Anterior cingulate cortex (tissue), 58 donors: ENCODE data around the gene ITPK1.

Experiments used
- DNase-seq, 58 donors: peaks; one replicate each; lab custom pipeline; 2025; lab: John Stamatoyannopoulos, UW

The ITPK1 gene

GRCh38 chr14:93003945-93004698 lies 111.6 kb downstream of the ITPK1 start:
- DNase-seq, result peak in 4 of 58 donors; percentile 17 to 38 (median 26)

GRCh38 chr14:93002851-93003298 lies 112.8 kb downstream of the ITPK1 start:
- DNase-seq, result no peak

GRCh38 chr14:93002049-93002448 lies 113.7 kb downstream of the ITPK1 start:
- no peak for DNase-seq

GRCh38 chr14:92998946-92999345 lies 116.8 kb downstream of the ITPK1 start:
- no peak for DNase-seq

GRCh38 chr14:92997343-92998061 lies 118.2 kb downstream of the ITPK1 start:
- DNase-seq, result peak in 1 of 58 donors; percentile 22

GRCh38 chr14:92995620-92996019 lies 120.1 kb downstream of the ITPK1 start:
- no peak for DNase-seq

- no peak for DNase-seq
Measured at GRCh38 chr14:92994942-92995341, 120.8 kb downstream of the ITPK1 start.

- no peak for DNase-seq
Measured at GRCh38 chr14:92994131-92994676, 121.5 kb downstream of the ITPK1 start.

- no peak for DNase-seq
Measured at GRCh38 chr14:92993302-92993701, 122.4 kb downstream of the ITPK1 start.

- no peak for DNase-seq
Measured at GRCh38 chr14:92991536-92991935, 124.2 kb downstream of the ITPK1 start.

- DNase-seq, result peak in 3 of 58 donors; percentile 21 to 31 (median 25)
Measured at GRCh38 chr14:92990456-92991430, 125.0 kb downstream of the ITPK1 start.

GRCh38 chr14:92988786-92989755 lies 126.7 kb downstream of the ITPK1 start:
- DNase-seq, result no peak

- no peak for DNase-seq
Measured at GRCh38 chr14:92987713-92988510, 127.8 kb downstream of the ITPK1 start.

- no peak for DNase-seq
Measured at GRCh38 chr14:92987148-92987570, 128.6 kb downstream of the ITPK1 start.

- peak in 22 of 58 donors; percentile 11 to 74 (median 36) for DNase-seq
Measured at GRCh38 chr14:92986254-92987147, 129.2 kb downstream of the ITPK1 start.

GRCh38 chr14:92985521-92985920 lies 130.2 kb downstream of the ITPK1 start:
- no peak for DNase-seq

GRCh38 chr14:92984896-92985295 lies 130.8 kb downstream of the ITPK1 start:
- DNase-seq, result no peak
